ENCODE measurements around the gene ATP11A.
"Not testable (repeated sequence)": the region's sequence is repeated elsewhere in the genome, so short reads cannot be mapped to it uniquely, and the experiment has no call there.

The ATP11A gene

GRCh38 chr13:112704308-112705145, 14.7 kb downstream of the ATP11A start:
- no peak for DNase-seq (ENCODE audit: low read depth, low spot score)
- H3K4me3 ChIP-seq (ENCODE audit: low read length), result no peak overlapping the region

GRCh38 chr13:112705286-112705685, 15.4 kb downstream of the ATP11A start:
- no peak for DNase-seq (ENCODE audit: low read depth, low spot score)
- no peak overlapping the region for H3K4me3 ChIP-seq (ENCODE audit: low read length)

GRCh38 chr13:112706171-112706570, 16.3 kb downstream of the ATP11A start:
- no peak overlapping the region for H3K4me3 ChIP-seq (ENCODE audit: low read length)
- DNase-seq (ENCODE audit: low read depth, low spot score), result no peak

- DNase-seq (ENCODE audit: low read depth, low spot score), result no peak
- no peak overlapping the region for H3K4me3 ChIP-seq (ENCODE audit: low read length)
Observed at GRCh38 chr13:112708560-112709240, 18.9 kb downstream of the ATP11A start.

- not testable (repeated sequence) for H3K4me3 ChIP-seq (ENCODE audit: low read length); DNase-seq (ENCODE audit: low read depth, low spot score)
Observed at GRCh38 chr13:112709316-112709715, 19.5 kb downstream of the ATP11A start.

GRCh38 chr13:112709825-112710783, 20.3 kb downstream of the ATP11A start:
- DNase-seq (ENCODE audit: low read depth, low spot score), result no peak
- H3K4me3 ChIP-seq (ENCODE audit: low read length), result no peak overlapping the region

GRCh38 chr13:112710855-112711527, 21.2 kb downstream of the ATP11A start:
- no peak for DNase-seq (ENCODE audit: low read depth, low spot score)
- H3K4me3 ChIP-seq (ENCODE audit: low read length), result no peak overlapping the region

- no peak overlapping the region for H3K4me3 ChIP-seq (ENCODE audit: low read length)
- no peak for DNase-seq (ENCODE audit: low read depth, low spot score)
Observed at GRCh38 chr13:112711528-112712265, 21.9 kb downstream of the ATP11A start.

- DNase-seq (ENCODE audit: low read depth, low spot score), result no peak
- H3K4me3 ChIP-seq (ENCODE audit: low read length), result no peak overlapping the region
Observed at GRCh38 chr13:112712451-112713207, 22.8 kb downstream of the ATP11A start.

GRCh38 chr13:112713517-112714253, 23.8 kb downstream of the ATP11A start:
- no peak for DNase-seq (ENCODE audit: low read depth, low spot score)
- no peak overlapping the region for H3K4me3 ChIP-seq (ENCODE audit: low read length)

- H3K4me3 ChIP-seq (ENCODE audit: low read length), result no peak overlapping the region
- no peak for DNase-seq (ENCODE audit: low read depth, low spot score)
Observed at GRCh38 chr13:112714376-112715174, 24.7 kb downstream of the ATP11A start.

GRCh38 chr13:112715210-112715609, 25.4 kb downstream of the ATP11A start:
- no peak for DNase-seq (ENCODE audit: low read depth, low spot score)
- H3K4me3 ChIP-seq (ENCODE audit: low read length), result no peak overlapping the region

GRCh38 chr13:112715715-112716460, 26.1 kb downstream of the ATP11A start:
- H3K4me3 ChIP-seq (ENCODE audit: low read length), result no peak overlapping the region
- DNase-seq (ENCODE audit: low read depth, low spot score), result no peak

GRCh38 chr13:112716461-112716820, 26.6 kb downstream of the ATP11A start:
- DNase-seq (ENCODE audit: low read depth, low spot score), result no peak
- no peak overlapping the region for H3K4me3 ChIP-seq (ENCODE audit: low read length)

- DNase-seq (ENCODE audit: low read depth, low spot score), result no peak
- no peak overlapping the region for H3K4me3 ChIP-seq (ENCODE audit: low read length)
Observed at GRCh38 chr13:112716841-112717520, 27.1 kb downstream of the ATP11A start.
